Activated CD4-positive, CD25-positive, alpha-beta regulatory T cell treated with anti-CD3 and anti-CD28 coated beads, Interleukin-2, amount 50 U/mL, for 16 hours (primary cell): Measurements from ENCODE around the gene GRIN2A.

ENCODE experiments used
- DNase-seq: peaks from one replicate; pipeline ENCODE4 v3.0.0-alpha.2; 2020; ENCODE audit warnings: low read depth, low spot score

Gene GRIN2A

GRCh38 chr16:10033556-10033955 lies 148.7 kb downstream of the GRIN2A start:
- DNase-seq, result no peak

GRCh38 chr16:10031955-10032354 lies 150.3 kb downstream of the GRIN2A start:
- no peak for DNase-seq

GRCh38 chr16:10031473-10031872 lies 150.8 kb downstream of the GRIN2A start:
- DNase-seq, result no peak

GRCh38 chr16:10028644-10029043 lies 153.6 kb downstream of the GRIN2A start:
- DNase-seq, result no peak

- DNase-seq, result no peak
These were observed 154.7 kb downstream of the GRIN2A start for GRCh38 chr16:10027553-10027952.

GRCh38 chr16:10026593-10026992 lies 155.6 kb downstream of the GRIN2A start:
- DNase-seq, result no peak

GRCh38 chr16:10022098-10022497 lies 160.1 kb downstream of the GRIN2A start:
- no peak for DNase-seq

GRCh38 chr16:10020866-10021265 lies 161.4 kb downstream of the GRIN2A start:
- DNase-seq, result no peak

GRCh38 chr16:10016752-10017151 lies 165.5 kb downstream of the GRIN2A start:
- no peak for DNase-seq

- no peak for DNase-seq
These were observed 166.8 kb downstream of the GRIN2A start for GRCh38 chr16:10015397-10015796.

- no peak for DNase-seq
These were observed 168.5 kb downstream of the GRIN2A start for GRCh38 chr16:10013774-10014173.

GRCh38 chr16:10013364-10013763 lies 168.9 kb downstream of the GRIN2A start:
- no peak for DNase-seq

- no peak for DNase-seq
These were observed 172.5 kb downstream of the GRIN2A start for GRCh38 chr16:10009684-10010083.

- DNase-seq, result no peak
These were observed 178.7 kb downstream of the GRIN2A start for GRCh38 chr16:10003486-10003885.

- DNase-seq, result no peak
These were observed 180.9 kb downstream of the GRIN2A start for GRCh38 chr16:10001258-10001775.

GRCh38 chr16:9996221-9996620 lies 186.0 kb downstream of the GRIN2A start:
- no peak for DNase-seq

- no peak for DNase-seq
These were observed 189.8 kb downstream of the GRIN2A start for GRCh38 chr16:9992441-9992840.

- no peak for DNase-seq
These were observed 201.2 kb downstream of the GRIN2A start for GRCh38 chr16:9980981-9981380.

GRCh38 chr16:9978160-9978725 lies 204.0 kb downstream of the GRIN2A start:
- DNase-seq, result no peak

GRCh38 chr16:9977333-9977897 lies 204.8 kb downstream of the GRIN2A start:
- no peak for DNase-seq

- no peak for DNase-seq
These were observed 205.6 kb downstream of the GRIN2A start for GRCh38 chr16:9976601-9977000.

GRCh38 chr16:9971907-9972306 lies 210.3 kb downstream of the GRIN2A start:
- no peak for DNase-seq

- no peak for DNase-seq
These were observed 211.4 kb downstream of the GRIN2A start for GRCh38 chr16:9970796-9971195.

- no peak for DNase-seq
These were observed 212.0 kb downstream of the GRIN2A start for GRCh38 chr16:9970244-9970643.
